DMS114 treated with DMSO at 0.1 percent for 48 hours (cell line): ENCODE measurements around the gene SIPA1L3.

Experiments used
- DNase-seq: peaks from one replicate; lab custom pipeline; 2025; ENCODE audit not compliant: unreplicated experiment; lab: John Stamatoyannopoulos, UW

Gene SIPA1L3

DNA sequence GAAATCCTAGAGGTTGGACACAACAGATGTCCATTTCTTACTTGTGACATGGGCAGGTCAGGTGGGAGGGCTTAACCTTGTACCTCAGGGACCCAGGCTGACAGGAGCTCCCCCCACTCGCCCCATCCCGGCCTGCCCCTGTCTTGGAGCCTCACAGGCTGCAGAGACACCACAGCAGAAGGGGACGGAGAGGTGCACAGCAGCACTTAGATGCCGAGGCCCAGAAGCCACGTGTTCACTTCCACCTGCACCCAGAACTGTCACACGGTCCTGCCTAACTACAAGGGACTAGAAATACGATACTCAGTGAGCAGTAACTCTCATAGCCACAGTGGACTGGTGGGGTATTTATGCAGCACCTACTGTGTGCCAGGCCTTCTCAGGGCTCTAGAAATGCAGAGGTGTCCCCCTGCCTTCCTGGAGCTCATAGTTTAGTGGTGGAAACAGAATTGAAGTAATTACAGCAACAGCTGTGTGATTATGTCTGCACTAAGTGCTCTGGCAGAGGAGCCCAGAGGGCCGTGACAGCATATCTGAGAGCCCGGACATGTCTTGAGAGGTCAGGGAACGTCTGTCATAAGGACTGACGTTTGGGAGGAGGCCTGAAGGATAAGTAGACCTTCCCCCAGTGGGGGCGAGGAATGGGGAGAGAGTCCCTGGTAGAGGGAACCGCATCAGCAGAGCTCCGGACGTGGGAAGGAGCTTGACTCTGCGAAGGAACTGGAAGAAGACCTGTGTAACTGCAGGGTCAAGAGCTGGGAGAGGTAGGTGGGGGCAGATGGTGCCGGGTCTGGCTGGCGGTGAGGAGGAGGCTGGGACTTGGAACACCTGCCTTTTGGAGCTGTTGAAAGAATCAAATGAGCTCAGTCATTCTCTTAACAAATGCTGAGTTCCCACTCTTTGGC, 130.0 kb downstream of the SIPA1L3 start:
- DNase-seq, result no peak

DNA sequence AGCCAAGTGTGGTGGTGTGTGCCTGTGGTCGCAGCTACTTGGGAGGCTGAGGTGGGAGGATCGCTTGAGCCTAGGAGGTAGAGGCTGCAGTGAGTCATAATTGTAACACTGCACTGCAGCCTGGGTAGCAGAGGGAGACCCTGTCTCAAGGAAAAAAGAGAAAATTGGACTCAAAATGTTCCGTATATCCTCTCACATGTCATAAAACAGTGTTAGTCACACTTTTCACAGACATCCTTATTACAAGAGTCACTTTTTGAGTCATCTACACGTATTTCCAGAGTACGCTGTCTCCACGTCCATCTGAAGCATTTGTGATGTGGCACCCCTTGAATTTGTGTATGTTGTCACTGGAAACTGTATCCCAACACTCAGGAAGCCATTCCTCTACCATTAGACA, 133.0 kb downstream of the SIPA1L3 start:
- DNase-seq, result no peak

DNA sequence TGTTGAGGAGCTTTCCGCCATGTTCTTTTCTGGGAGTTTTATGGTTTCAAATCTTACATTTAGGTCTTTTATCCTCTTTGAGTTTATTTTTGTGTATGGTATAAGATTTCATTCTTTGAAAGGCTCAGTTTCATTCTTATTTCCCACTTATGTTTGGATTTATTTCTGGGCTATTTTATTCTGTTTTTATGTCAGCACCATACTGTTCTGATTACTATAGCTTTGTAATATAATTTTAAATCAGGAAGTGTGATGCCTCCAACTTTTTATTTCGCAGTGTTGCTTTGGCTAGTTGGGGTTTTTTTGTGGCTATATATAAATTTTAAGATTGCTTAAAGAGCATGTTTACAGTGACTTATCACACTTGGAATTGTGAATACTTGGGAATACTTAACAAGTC, 135.1 kb downstream of the SIPA1L3 start:
- DNase-seq, result no peak

DNA sequence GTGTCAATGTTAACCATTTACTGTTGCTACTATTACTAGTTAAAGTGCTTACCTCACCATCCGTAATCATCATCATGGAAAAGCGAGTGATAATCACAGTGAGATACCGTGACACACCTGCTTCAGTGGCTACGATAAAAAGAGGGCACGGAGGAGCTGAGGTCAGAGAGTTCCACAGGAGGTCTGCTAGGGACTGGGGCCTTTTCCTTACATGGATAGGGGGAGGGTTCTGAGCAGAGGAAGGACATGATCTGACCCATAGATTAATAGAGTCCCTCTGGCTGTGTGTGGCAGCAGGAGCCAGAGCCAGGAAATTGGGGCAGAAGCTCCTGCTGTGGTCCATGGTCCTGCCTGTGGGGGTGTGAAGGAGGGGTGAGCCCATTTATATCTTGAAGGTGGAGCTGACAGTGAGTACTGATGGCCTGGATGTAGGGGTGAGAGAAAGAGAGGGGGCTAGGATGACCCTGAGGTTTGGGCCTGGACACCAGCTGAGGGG, 136.7 kb downstream of the SIPA1L3 start:
- no peak for DNase-seq

- DNase-seq, result no peak
These were observed 137.5 kb downstream of the SIPA1L3 start for GRCh38 chr19:38044267-38045111.

DNA sequence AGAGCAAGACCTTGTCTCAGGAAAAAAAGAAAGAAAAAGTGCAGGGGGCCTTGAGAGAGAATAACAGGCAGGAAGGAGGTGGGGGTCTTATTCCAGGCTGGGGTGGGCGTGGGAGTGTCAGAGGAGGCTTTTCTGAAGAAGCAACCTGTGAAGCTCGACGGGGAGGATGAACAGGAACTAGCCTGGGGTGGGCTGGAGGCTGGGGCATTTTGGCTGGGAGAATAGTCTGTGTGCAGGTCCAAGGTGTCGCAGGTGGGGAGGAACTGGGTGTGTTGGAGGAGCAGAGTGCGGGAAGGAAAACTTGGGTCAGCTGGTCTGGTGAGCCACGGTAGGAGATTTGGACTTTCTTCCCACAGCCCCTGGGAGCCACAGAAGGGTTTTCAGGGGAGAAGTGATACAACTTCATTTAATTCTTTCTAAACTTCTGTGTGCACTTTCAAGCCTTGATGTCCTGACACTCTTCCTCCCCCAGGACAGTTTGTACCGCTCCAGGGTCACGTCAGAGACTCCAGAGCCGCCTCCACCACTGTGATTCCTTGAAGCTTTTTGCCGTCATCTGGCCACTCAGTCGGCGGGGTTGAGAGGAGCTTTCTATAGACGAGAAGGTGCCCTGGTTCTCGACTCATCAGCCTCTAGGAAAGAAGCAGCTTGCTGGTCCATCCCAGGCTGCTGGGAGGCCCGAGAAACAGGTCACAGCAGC, 138.7 kb downstream of the SIPA1L3 start:
- no peak for DNase-seq

- DNase-seq, result no peak
These were observed 139.4 kb downstream of the SIPA1L3 start for GRCh38 chr19:38046254-38047048.

DNA sequence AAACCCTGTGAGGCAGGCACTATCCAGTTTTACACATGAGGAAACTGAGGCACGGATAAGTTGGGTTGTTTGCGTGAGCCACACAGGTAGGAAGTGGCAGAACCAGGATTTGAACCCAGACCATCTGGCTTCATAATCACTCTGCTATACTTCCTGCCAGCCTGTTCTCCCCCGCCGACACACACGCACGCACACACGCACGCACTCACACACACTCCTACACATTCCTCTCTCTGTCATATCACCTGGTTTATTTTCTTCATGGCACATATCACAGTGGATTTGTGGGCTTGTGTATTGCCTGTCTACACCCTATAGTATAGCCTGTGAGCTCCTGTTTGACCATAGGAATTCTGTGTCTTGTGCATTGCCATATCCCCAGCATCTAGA, 140.0 kb downstream of the SIPA1L3 start:
- DNase-seq, result no peak

DNA sequence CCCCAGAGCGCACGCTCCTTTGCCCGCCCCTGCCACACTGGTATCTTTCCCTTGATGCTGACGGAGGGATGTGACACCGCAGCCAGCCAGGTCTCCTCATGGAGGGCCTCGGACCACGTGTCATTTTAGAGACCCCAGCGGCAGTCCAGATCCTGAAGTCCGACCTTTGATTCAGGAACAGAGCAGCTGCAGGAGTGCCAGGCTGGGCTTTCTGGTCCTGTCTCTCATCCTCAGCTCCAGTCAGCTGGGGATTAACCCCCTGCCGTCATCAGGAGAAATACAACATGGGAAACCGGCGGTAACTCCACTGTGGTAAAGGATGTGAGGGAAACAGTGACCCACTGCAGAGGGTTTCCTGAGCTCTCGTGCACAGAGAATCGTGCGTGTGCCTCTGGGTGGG, 140.6 kb downstream of the SIPA1L3 start:
- DNase-seq, result no peak

DNA sequence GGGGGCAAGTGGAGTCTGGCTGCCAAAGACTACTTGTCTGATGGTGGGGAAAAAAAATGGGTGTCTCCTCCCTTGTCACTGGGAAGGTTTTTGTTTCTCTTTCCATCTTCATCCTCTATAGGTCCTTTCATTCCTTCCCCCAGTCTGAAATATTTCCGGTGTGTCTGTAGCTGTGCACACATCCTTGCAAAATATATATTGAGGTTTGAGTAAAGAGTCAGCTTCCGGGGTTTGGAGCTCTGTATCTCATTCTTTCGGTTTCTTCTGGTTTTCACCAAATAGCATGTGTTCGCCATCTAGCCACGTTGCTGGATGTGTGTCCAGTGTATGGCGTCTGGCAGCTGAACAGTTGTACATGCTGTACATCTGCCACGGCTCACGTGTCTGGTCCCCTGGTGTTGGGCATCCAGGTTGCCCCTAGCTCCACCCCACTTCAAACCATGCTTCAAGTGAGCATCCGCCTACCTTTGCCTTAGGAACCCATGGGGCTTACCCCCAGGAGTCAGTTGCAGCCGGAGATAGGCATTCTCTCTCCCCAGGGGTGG, 142.2 kb downstream of the SIPA1L3 start:
- DNase-seq, result no peak

DNA sequence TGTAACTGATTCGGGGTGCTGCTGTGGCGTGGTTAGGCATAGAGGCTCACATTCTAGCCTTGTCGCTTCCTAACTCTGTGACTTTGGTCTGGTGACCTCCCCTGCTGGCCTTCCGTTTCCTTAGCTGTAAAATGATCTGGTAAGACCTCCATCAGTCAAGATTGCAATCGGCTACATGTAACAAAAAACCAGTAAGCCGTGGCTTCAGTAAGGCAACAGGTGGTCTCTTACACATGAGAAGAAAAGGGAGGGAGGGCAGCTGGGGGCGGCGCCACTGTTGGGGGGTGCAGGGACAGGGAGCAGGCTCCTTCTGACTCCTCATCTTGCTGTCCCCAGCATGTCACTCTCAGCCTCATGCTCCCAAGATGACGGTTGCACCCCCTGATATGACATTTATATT, 148.0 kb downstream of the SIPA1L3 start:
- no peak for DNase-seq

DNA sequence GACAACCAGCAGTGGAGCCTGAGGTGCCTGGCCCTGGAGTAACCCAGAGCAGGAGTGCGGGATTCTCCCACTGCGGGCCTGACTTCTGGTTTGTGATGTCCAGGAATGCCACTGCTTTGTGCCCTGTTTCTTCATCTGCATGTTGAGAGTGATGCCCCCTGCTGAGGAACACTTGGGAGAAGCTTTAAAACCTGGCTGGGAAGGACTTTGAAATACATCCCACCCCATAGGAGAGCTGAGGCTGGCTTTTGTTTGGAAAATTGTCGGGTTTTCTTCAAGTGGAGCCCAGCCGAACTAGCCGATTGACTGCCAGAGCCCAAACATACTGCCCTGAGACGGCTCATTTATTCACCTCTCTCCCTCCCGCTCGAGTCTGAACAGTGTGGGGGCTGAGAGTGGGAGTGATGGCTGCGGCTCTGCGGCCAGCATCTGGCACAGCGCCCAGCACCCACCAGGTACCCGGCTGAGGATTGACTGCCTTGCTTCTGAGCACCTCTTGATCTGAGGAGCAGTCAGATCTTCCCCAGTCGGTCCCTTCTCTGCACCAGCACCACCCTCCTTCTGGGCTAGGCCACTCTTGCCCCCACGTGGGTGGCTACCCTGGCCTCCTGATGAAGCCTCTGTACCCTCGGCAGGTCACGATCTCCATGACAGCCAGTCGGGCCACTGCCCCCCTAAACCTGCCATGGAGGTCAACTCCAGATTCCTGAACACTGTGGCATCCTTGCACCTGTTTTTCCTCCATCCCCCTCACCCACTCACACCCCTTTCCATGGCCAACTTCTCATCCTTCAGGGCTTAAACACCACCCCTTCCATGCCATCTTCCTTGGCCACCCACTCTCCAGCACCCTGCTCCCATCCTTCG, 148.9 kb downstream of the SIPA1L3 start:
- no peak for DNase-seq

DNA sequence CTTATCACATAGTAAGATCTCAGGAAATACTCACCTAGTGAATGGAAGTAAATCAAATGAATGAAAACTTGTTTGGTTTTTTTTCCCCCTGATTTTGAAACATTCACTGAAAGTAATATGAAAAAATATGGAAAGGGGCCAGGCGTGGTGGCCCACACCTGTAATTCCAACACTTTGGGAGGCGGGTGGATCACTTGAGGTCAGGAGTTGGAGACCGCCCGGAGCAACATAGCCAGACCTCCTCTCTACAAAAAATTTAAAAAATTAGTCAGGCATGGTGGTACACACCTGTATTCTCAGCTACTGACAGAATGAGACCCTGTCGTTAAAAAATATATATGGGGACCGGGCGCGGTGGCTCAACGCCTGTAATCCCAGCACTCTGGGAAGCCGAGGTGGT, 149.6 kb downstream of the SIPA1L3 start:
- no peak for DNase-seq

GRCh38 chr19:38057959-38058690, 151.1 kb downstream of the SIPA1L3 start:
- DNase-seq, result no peak

DNA sequence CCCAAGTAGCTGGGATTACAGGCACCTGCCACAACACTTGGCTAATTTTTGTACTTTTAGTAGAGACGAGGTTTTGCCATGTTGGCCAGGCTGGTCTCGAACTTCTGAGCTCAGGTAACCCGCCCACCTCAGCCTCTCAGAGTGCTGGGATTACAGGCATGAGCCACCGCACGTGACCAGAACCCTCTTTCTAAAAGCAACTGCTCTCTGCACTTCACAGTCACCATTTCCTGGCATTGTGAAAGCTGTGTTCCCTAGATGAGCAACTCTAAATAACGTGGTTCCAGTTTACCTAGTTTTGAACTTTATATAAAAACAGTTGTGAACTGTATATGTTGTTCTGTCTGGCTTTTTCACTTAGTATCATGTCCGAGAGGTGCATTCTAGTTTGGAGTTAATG, 152.9 kb downstream of the SIPA1L3 start:
- no peak for DNase-seq

DNA sequence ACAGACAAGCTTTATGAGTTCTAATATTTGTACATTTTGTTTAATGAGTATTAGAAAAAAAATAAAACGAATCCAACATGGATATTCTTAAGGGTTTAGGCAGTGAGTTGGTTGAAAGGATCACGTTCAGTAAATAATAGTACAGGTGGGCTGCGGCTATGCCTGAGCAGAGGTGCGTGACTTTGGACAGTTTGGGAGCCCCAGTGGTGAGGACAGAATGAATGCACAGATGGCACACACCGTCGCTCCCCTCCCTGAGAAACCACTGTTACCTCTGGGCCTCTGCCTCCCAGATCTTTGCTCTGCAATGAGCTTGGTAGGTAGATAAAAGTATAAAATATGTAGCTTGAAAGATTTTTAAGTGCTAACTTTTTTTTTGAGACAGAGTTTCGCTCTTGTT, 153.3 kb downstream of the SIPA1L3 start:
- no peak for DNase-seq

DNA sequence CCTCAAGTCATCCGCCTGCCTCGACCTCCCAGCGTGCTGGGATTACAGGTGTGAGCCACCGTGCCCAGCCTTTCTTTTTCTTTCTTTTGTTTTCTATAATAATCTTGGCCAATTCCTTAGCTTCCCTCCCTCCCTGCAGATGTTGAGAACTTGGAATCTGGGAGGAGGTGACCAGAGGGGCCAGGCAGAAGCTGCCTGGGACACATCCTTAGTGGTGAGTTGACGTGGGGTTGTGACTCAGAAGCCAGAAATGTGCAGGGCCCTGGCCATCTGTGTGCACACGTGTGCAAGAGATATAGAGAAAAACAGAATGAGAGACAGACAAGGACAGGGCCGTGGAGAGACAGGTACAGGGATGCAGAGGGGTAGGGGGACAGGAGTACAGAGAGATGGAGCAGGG, 154.3 kb downstream of the SIPA1L3 start:
- DNase-seq, result no peak

DNA sequence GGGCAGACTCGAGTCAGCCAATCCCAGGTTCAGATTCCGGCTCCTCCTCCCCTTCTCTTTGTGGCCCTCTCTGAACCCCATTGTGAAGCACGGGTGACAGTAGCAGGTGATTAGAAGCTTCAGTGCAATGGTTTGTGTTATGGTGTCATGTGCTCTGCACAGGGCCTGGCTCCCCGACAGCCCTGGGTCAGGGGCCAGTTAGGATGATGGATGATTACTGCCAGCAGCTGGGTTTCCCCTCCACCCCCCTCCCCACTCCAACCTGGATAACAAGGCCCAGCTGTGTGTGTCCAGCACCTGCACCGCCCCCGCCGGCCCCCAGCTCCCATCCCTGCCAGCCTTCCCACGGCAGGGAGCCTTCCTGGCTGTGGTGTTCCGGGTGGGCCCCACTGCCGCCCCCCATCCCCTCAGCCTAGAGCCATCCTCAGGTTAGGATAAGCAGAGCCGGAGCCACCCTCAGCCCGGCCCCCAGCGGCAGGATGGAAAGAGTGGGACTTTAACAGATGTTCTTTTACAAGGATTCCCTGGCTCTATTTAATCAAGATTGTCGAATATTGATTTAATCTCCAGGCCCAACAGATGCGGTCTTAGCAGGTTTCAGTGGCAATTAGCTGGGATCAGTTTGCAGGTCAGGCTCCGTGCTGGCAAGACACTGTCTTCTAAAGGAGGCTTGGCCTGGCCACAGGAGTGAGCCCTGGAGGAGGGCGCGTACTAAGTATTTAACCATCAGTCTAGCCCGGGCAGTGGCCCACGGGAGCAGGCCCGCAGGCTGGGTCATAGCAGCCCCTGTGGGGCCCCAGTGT, 156.2 kb downstream of the SIPA1L3 start:
- no peak for DNase-seq
